ENCODE results near the gene EHBP1.

EHBP1 gene

DNA sequence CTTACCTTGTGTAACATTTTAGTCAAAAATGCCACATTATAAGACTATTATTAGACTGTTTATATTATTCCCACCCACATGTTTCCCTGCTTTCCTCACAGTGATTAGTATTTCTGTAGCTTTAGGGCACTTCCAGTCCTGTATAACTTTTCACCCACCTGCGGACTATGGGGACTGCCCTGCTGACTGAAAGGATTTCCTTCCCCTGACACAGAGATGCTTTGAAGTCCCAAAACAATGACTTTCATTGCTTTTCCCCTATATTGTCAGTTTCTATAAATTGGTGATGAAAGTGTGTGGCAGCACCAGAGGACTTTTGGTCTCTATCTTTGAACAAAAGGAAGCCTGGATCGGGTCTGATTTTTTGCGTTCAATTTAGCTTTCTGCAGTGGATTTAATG, 286.1 kb downstream of the EHBP1 start:
- Histone ChIP-seq H3K4me2 (ENCODE audit: low read length) (no peak overlapping the region), H4K20me1 (ENCODE audit: control insufficient read depth, insufficient read depth, low read depth, low read length) (no peaks in the 10 kb centered on the region), H3K27ac (ENCODE audit: low read depth, low read length) (no peak overlapping the region), H3K9me3 (ENCODE audit: control insufficient read depth, insufficient read depth, low read length) (no peaks in the 10 kb centered on the region), H3K4me1 (ENCODE audit: control insufficient read depth, low read length) (no peaks in the 10 kb centered on the region), H3K79me2 (ENCODE audit: control insufficient read depth, low read length) (no peaks in the 10 kb centered on the region), H3K27me3 (ENCODE audit: control insufficient read depth, low read length) (no peaks in the 10 kb centered on the region), H3K4me3 (ENCODE audit: low read length) (no peak overlapping the region), H3K36me3 (ENCODE audit: control insufficient read depth, low read length) (0 out of 2 replicates have a peak, but pooled peaks cover 2% of the 10 kb centered on the region), H3K9me2 (replicated peaks; ENCODE audit: control insufficient read depth, low read length) (no peaks in the 10 kb centered on the region), H3F3A (ENCODE audit: control insufficient read depth, insufficient read depth) (no peaks in the 10 kb centered on the region)
- TF ChIP-seq EZH2phosphoT487 (IDR thresholded peaks at IDR 0.05; ENCODE audit: borderline replicate concordance, low read length): no peak
- TF ChIP-seq, protein P1, sequence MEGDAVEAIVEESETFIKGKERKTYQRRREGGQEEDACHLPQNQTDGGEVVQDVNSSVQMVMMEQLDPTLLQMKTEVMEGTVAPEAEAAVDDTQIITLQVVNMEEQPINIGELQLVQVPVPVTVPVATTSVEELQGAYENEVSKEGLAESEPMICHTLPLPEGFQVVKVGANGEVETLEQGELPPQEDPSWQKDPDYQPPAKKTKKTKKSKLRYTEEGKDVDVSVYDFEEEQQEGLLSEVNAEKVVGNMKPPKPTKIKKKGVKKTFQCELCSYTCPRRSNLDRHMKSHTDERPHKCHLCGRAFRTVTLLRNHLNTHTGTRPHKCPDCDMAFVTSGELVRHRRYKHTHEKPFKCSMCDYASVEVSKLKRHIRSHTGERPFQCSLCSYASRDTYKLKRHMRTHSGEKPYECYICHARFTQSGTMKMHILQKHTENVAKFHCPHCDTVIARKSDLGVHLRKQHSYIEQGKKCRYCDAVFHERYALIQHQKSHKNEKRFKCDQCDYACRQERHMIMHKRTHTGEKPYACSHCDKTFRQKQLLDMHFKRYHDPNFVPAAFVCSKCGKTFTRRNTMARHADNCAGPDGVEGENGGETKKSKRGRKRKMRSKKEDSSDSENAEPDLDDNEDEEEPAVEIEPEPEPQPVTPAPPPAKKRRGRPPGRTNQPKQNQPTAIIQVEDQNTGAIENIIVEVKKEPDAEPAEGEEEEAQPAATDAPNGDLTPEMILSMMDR (IDR thresholded peaks at IDR 0.05; ENCODE audit: low read depth, low read length, poor library complexity, severe bottlenecking): no peak

DNA sequence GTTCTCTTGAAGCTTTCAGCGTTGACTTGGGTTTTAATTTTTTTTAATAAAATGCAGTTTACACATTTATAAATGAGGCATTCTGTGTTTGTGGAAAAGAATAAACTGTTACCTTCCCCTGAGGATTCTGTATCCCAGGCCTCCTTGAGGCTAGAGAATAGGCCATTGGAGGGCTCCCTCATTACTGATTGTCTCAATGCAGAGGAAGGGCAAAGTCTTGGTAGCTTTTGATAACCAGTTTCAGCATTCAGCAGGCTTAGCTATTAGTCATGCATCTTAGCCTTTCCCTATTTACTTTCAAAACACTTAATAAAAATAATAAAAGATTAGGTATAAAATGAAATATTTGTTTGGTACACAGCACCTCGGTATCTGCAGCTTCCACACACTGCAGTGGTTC, 287.0 kb downstream of the EHBP1 start:
- Histone ChIP-seq H3K36me3 (ENCODE audit: control insufficient read depth, low read length) (peaks cover 7% of the 10 kb centered on the region; the same call in 1 of the 2 replicates), H3K4me3 (ENCODE audit: low read length) (no peak overlapping the region), H4K20me1 (ENCODE audit: control insufficient read depth, insufficient read depth, low read depth, low read length) (no peaks in the 10 kb centered on the region), H3K27ac (ENCODE audit: low read depth, low read length) (no peak overlapping the region), H3K9me2 (replicated peaks; ENCODE audit: control insufficient read depth, low read length) (no peaks in the 10 kb centered on the region), H3K27me3 (ENCODE audit: control insufficient read depth, low read length) (no peaks in the 10 kb centered on the region), H3K4me2 (ENCODE audit: low read length) (no peak overlapping the region), H3K4me1 (ENCODE audit: control insufficient read depth, low read length) (no peaks in the 10 kb centered on the region), H3F3A (ENCODE audit: control insufficient read depth, insufficient read depth) (no peaks in the 10 kb centered on the region), H3K79me2 (ENCODE audit: control insufficient read depth, low read length) (no peaks in the 10 kb centered on the region), H3K9me3 (ENCODE audit: control insufficient read depth, insufficient read depth, low read length) (no peaks in the 10 kb centered on the region)
- TF ChIP-seq EZH2phosphoT487 (IDR thresholded peaks at IDR 0.05; ENCODE audit: borderline replicate concordance, low read length): no peak
- TF ChIP-seq, protein P1 (IDR thresholded peaks at IDR 0.05; ENCODE audit: low read depth, low read length, poor library complexity, severe bottlenecking): no peak

DNA sequence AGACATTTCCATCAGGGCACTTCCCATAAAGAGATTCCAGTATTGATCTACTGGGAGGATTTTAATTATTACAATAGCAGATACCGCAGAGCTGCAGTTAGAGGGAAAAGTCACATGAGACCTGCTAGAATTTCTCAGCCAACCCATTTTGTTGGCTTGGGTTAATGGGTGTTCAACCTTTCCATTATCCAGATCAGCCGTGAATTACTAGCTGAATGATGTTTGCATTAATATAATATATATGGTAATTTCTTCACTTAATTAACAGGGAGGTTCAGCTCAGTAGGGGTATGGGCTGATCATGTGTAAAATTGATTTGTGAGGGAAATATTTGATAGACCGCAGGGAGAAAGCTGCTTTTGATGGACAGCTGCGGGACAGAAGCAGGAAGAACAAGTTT, 288.7 kb downstream of the EHBP1 start:
- Histone ChIP-seq H3K9me3 (ENCODE audit: control insufficient read depth, insufficient read depth, low read length) (no peaks in the 10 kb centered on the region), H3K4me1 (ENCODE audit: control insufficient read depth, low read length) (no peaks in the 10 kb centered on the region), H3K79me2 (ENCODE audit: control insufficient read depth, low read length) (no peaks in the 10 kb centered on the region), H3K4me2 (ENCODE audit: low read length) (no peak overlapping the region), H4K20me1 (ENCODE audit: control insufficient read depth, insufficient read depth, low read depth, low read length) (no peaks in the 10 kb centered on the region), H3K4me3 (ENCODE audit: low read length) (no peak overlapping the region), H3K27ac (ENCODE audit: low read depth, low read length) (no peak overlapping the region), H3K9me2 (replicated peaks; ENCODE audit: control insufficient read depth, low read length) (no peaks in the 10 kb centered on the region), H3K27me3 (ENCODE audit: control insufficient read depth, low read length) (no peaks in the 10 kb centered on the region), H3F3A (ENCODE audit: control insufficient read depth, insufficient read depth) (no peaks in the 10 kb centered on the region), H3K36me3 (ENCODE audit: control insufficient read depth, low read length) (peaks cover 7% of the 10 kb centered on the region; the same call in 1 of the 2 replicates)
- TF ChIP-seq, protein P1 (IDR thresholded peaks at IDR 0.05; ENCODE audit: low read depth, low read length, poor library complexity, severe bottlenecking): no peak
- TF ChIP-seq EZH2phosphoT487 (IDR thresholded peaks at IDR 0.05; ENCODE audit: borderline replicate concordance, low read length): no peak
